ENCODE measurements around the gene TM2D3. TPM values are rescaled to one million over a fixed set of nuclear protein-coding genes. Genes with fewer than 3 reads are reported as not detected.

Gene TM2D3
- total RNA-seq, 4 donors from 2014 or later, result 32.6 to 47.3 (median 46.2) TPM

GRCh38 chr15:101648356-101648755 lies 3.8 kb downstream of the TM2D3 start:
- TF ChIP-seq CTCF (IDR thresholded peaks at IDR 0.05), result no peak
- ATAC-seq (ENCODE audit: low FRiP score), result no peak

GRCh38 chr15:101647251-101647650 lies 4.9 kb downstream of the TM2D3 start:
- ATAC-seq (ENCODE audit: low FRiP score) (no peak), DNase-seq (ENCODE audit: low spot score) (no peak)
- no peak for TF ChIP-seq CTCF (IDR thresholded peaks at IDR 0.05)

More at GRCh38 chr15:101648356-101648755, 3.8 kb downstream of the TM2D3 start:
- no peak for DNase-seq (ENCODE audit: low spot score)

GRCh38 chr15:101646672-101647071 lies 5.5 kb downstream of the TM2D3 start:
- no peak for DNase-seq (ENCODE audit: low spot score)
- ATAC-seq (ENCODE audit: low FRiP score), result no peak
- TF ChIP-seq CTCF (IDR thresholded peaks at IDR 0.05), result no peak

GRCh38 chr15:101642361-101642760 lies 9.8 kb downstream of the TM2D3 start:
- DNase-seq (ENCODE audit: low spot score) (no peak), ATAC-seq (ENCODE audit: low FRiP score) (no peak)
- TF ChIP-seq CTCF (IDR thresholded peaks at IDR 0.05), result no peak

GRCh38 chr15:101641894-101642293 lies 10.3 kb downstream of the TM2D3 start:
- DNase-seq (ENCODE audit: low spot score) (no peak), ATAC-seq (ENCODE audit: low FRiP score) (no peak)
- TF ChIP-seq CTCF (IDR thresholded peaks at IDR 0.05), result no peak

- ATAC-seq (ENCODE audit: low FRiP score), result no peak
Observed at GRCh38 chr15:101641129-101641764, 10.9 kb downstream of the TM2D3 start.

More at GRCh38 chr15:101641129-101641764, 10.9 kb downstream of the TM2D3 start:
- DNase-seq (ENCODE audit: low spot score), result peak; percentile 90
- TF ChIP-seq CTCF (IDR thresholded peaks at IDR 0.05), result peak in 2 of 3 donors; percentile 81 to 89

Data from omental fat pad (tissue), 4 donors.